Stimulated activated CD8-positive, alpha-beta memory T cell treated with anti-CD3 and anti-CD28 coated beads, Interleukin-12 subunit alpha, Interleukin-12 subunit beta, amount 100 ng/mL, for 24 hours (primary cell): ENCODE results near the gene IPO13.

ENCODE experiments used
- DNase-seq: peaks from one replicate; pipeline ENCODE4 v3.0.0-alpha.2; 2020; ENCODE audit errors: extremely low read depth

IPO13 gene, protein sequence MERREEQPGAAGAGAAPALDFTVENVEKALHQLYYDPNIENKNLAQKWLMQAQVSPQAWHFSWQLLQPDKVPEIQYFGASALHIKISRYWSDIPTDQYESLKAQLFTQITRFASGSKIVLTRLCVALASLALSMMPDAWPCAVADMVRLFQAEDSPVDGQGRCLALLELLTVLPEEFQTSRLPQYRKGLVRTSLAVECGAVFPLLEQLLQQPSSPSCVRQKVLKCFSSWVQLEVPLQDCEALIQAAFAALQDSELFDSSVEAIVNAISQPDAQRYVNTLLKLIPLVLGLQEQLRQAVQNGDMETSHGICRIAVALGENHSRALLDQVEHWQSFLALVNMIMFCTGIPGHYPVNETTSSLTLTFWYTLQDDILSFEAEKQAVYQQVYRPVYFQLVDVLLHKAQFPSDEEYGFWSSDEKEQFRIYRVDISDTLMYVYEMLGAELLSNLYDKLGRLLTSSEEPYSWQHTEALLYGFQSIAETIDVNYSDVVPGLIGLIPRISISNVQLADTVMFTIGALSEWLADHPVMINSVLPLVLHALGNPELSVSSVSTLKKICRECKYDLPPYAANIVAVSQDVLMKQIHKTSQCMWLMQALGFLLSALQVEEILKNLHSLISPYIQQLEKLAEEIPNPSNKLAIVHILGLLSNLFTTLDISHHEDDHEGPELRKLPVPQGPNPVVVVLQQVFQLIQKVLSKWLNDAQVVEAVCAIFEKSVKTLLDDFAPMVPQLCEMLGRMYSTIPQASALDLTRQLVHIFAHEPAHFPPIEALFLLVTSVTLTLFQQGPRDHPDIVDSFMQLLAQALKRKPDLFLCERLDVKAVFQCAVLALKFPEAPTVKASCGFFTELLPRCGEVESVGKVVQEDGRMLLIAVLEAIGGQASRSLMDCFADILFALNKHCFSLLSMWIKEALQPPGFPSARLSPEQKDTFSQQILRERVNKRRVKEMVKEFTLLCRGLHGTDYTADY

DNA sequence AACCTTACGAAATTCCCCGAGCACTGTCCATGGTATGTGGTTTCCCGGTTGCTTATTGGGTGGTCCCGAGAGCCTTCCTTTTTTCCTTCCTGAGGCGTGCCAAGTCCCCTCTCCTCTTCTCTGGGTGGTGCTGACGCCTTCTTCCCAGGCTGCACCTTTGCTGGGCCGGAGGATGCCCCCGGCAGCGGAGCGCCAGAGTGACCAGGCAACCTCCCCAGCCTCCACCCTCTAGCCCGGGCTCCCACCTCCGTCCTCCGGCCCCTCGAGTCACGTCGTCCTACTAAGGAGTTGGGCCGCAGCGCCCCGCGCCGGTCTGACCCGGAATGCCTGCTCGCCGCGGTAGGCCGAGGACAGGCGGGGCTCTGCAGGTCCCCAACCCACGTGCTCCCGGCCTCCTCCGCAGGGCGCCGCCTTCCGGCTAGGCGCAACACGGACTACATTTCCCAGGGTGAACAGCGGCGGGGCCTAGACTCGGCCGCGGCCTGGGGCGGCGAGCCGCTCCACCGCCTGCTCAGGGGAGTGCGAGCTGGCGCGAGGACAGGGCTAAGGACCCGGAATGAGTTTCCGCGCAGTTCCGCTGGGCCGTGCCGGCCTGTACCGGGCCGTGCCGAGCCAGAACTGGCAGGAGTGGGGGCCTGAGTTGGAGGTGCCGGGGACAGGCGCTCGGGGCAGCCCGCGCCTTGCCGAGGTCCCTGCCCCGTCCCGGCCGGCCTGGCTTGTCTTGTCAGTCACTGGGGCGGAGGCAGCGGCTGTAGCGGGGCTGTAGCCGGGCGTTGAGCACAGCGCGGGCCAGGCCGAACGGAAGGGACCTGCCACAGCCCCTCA is at the start of gene IPO13:
Gene IPO13, plus strand, starts transcription at position 715 of the 825 bp plus-strand sequence. CDS start 651 bp downstream, outside the sequence.
- peak; percentile 84 for DNase-seq

DNA sequence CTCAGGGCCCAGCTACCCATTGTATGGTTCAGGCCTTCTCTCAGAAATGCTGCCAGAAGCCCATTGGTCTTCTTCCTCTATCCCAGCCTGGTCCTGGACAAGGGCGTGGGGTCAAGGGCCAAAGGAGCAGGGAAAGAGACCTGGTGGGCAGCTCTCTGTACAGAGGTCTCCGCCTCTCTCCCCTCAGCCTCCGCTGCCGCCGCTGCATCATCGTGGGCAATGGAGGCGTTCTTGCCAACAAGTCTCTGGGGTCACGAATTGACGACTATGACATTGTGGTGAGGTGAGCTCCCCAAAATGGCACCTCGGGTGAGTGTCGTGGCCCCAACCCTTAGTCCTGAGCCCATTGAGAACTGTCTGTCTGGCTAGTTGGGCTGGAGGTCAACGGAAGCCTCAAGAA is 47.8 kb upstream of the IPO13 start:
- no peak for DNase-seq

DNA sequence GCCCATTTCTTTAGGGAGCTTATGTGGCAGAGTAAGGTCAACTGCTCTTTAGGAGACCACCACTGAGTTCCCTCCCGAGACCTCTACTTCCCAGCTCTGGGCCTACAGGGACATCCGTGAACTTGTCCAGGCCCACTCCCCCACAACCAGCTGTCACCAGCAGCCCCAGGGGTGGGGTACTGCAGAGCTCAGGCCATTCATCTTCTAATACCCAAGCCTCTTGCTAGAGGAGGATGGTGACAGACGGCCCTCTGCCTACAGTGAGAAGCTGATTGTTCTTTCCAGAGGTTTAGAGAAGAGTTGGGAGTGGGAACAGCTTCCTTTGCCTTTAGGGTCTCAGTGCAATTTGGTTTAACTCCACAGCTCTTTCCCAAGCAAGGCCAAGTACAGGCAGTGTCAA is 46.4 kb upstream of the IPO13 start:
- no peak for DNase-seq

DNA sequence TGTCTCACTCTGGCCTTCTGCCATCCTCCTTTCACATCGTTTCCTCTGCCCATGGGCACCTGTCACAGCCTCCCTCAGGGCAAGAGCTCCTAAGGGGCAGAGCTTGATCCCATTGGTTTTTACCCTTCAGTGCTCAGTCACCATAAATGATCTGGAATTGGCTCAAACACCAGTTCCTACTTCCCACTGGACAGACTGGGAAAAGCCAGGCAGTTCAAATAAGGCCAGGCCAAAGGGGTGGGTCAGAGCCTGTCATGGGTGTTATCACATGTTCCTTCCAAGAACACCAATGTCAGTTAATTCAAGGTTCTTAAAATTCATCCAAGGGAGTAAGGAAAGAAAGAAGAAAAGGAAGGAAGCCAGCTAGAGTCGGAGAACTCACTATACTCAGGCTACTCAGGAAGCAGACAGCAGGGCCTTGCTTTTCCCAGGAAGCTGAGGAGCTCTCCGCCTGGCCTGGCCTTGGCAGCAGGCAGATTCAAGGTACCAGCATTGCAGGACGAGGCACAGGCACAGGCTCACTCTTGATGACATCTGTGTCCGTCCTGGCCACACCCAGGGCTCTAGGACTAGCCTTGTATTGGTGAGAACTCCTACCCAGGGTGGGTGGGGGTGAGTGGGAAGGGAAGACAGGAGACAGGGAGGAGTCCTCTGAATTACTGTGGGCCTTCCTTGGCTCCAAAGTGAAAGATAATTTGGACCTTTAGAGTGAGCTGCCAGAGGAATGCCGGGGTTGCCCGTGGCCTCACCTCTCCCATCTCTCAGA is 45.4 kb upstream of the IPO13 start:
- no peak for DNase-seq

DNA sequence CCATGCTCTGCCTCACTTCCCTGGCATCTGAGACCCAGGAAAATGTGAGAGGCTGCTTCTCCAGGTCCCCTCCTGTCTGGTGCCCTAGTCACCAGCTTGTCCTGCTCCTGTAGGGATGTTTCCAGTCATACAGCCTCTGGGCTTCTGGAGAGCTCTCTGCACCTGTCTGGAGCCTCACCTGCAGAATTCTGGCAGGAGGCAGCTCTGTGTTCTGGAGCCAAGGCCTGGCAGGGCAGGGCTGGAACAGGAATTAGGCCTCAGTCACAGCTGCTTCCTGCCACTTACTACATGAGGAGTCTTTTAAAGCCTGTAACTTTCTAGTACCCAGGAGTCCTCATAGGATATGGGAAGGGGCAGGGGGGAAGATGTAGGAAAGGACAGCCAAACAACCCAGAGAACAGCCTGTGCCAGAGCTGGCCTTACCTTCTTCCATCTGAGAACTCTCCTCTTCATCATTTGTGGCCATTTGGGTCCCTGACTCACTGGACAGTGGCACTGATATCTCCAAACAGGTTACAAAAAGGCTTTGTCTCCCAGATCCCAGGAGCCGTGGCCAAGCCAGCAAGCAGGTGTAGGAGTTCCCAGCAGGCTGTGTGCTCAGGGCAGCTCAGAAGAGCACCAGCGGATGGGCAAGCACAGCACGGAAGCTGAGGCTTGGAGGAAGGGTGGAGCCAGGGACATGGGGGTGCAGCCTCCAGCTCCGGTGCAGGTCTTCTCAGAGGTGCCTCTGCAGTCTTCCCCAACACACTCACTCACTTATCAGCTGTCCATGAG is 44.5 kb upstream of the IPO13 start:
- DNase-seq, result no peak

DNA sequence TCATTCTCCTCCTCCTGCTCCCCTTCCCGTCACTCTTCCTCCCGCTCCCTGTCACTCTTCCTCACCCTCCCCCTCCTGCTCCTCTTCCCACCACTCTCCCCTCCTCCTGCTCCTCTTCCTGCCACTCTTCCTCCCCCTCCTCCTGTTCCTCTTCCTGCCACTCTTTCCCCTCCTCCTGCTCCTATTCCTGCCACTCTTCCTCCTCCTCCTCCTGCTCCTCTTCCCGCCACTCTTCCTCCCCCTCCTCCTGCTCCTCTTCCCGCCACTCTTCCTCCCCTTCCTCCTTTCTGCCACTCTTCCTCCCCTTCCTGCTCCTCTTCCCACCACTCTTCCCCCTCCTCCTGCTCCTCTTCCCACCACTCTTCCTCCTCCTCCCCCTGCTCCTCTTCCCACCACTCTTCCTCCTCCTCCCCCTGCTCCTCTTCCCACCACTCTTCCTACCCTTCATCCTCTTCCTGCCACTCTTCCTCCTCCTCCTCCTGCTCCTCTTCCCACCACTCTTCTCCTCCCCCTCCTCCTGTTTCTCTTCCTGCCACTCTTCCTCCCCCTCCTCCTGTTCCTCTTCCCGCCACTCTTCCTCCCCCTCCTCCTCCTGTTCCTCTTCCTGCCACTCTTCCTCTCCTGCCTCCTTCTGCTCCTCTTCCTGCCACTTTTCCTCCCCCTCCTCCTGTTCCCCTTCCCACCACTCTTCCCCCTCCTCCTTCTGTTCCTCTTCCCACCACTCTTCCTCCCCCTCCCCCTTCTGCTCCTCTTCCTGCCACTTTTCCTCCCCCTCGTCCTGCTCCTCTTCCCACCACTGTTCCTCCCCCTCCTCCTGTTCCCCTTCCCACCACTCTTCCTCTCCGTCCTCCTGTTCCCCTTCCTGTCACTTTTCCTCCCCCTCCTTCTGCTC is 41.8 kb upstream of the IPO13 start:
- no peak for DNase-seq

DNA sequence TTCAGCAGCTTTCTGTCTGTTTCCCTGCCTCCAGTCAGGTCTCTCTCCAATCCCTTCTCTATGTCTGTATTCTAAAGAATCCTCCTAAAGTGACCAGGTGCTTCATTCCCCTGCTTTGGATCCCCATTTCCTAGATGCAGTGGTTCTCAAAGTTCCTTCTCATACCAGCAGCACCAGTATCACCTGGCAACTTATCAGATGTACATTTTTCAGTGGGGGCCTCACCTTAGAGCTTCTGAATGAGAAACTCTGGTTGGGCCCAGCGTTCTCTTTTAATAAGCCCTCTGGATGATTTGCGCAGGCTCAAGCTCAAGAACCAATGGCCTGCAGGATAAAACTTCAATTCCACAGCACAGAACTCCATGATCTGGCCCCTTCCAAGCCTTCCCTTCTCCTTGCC is 38.5 kb upstream of the IPO13 start:
- DNase-seq, result no peak

DNA sequence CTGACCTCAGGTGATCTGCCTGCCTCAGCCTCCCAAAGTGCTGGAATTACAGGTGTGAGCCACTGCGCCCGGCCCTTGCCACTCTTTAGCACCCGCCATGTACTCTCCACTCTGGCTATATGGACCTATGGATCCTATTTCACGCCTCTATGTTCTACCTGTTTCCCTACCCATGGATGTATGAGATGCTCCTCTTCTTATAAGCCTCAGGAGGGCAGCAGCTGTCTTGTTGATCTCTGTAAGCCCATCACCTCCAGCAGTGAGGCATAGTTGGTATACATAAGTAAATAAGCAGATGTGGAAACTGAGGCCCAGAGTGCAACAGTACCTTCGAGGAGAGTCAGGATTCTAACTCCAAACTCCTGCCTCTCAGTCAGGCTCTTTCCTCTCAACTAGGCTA is 37.9 kb upstream of the IPO13 start:
- no peak for DNase-seq

DNA sequence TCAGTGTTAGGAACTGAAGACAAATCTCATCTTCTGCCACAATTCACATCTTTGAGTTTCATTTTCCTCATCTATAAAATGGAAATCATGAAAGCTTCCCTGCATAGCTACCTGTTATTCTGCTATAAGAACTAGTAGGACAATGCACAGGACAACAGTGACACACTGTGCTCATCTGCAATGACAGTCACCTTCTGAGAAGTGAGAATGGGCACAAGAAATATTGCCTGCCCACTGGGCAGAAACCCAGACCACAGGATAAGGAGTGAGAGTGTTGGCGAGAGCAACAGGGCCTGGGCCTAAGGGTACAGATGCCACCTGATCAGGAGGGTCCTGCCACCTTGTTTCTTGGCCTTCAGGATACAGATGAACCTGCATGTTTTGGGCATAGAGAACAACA is 36.4 kb upstream of the IPO13 start:
- DNase-seq, result no peak

DNA sequence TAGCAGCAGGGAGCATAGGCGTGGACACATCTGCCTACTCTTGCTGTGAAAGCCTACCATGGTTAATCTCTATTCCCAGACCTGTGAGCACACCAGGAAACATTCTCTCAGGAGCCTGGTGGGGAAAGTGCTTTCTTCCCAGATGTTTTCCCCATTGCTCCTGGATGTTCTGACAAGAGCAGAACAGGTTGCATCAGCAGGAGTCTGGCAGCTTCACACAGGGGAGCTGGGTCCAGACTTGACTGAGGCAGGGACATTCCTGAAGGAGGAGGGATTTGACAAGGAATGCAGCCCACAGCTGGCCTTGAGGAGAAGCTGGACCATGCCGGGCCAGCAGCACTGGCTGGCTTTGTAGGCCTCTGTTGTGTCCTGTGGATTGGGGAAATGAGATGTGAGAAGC is 34.1 kb upstream of the IPO13 start:
- no peak for DNase-seq

DNA sequence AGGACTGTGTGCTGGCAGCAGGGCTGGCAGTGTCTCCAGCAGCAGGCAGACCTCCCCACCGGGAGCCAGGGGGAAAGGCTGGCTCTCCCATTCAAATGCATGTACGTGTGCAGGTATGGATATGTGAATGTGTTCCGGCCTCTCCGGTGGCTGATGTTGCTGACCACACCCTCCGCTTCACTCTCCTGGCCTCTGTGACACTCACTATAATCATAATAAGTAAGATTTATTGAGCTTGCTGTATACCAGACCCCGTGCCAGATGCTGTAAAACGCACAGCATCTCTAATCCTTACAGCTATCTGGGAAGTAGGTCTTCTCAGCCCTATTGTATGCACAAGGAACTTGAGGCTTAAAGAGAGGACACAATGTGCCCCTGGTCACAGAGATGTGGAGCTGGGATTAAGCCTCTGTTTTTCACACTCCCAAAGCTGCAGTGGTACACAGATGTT is 33.7 kb upstream of the IPO13 start:
- no peak for DNase-seq

DNA sequence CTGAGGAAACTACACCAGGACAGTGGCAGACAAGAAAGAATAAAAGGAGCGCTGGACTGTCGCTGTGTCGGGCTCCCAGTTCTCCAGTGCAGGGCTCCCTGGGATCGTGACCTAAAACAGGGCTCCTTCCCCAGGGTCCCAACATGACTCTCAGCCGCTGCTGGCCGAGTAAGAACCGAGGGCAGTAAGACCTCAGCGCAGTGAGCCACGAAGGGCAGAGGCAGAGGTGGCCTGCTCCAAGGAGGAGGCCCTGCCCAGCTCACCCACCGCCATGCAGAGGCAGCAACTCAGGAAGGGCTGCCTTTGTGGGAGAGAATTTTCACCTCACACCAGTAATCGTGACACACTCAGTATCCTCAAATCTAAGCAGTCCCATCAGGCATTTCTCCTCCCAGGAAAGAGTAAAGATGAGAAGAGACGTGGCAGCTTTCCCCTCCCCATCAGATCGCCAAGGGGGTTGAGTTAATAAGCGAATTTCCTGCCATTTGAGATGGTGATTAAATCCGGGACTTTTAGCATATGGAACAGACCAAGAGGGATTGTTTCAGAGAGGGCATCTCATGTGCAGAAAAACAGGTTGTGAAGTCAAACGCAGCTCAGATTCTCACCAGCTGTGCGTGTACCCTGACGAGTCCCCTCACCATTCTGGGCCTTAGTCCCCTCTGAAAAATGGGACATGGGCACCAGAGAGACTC is 32.9 kb upstream of the IPO13 start:
- no peak for DNase-seq

DNA sequence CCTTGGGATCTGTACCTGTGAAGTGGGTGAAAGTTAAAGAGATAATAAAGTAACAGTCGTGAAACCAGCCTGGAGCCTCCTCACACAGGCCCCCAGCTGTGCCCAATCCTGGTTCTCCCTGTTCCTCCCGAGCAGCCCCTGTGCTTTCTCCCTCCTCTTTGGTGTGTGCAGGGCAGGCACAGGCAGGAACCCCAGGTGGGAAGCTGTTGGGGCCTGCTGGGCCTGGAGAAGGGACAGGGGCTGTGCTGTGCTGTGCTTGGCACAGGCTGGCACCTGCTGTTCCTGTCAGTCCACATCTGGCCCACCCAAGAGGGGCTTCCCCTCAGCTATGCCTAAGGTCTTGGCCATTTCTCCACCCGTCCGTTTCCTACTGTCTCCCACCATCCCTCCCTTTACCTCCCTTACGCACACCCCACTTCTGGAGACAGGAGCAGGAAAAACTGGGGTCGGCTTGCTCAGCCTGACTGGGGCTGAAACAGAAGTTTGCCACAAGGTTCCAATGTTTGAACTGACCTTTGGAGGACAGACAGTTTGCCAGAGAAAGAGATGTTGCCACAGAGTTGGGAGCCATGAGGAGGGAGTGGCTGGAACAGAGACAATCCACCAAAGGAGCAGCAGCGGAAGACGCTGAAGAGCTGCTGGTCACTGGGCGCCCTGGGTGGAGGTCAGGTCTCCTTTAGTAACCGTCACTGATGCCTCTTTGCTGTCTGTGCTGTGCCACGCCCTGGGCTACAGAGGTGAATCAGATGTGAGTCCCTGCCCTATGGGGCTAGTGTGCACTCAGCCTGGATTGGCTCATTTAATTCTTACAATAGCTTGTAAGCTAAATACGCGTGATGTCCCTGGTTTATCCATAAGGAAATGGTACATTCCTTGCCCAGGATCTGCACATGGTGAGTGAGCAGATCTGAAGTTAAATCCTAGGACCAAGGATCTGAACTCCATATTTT is 31.9 kb upstream of the IPO13 start:
- no peak for DNase-seq

DNA sequence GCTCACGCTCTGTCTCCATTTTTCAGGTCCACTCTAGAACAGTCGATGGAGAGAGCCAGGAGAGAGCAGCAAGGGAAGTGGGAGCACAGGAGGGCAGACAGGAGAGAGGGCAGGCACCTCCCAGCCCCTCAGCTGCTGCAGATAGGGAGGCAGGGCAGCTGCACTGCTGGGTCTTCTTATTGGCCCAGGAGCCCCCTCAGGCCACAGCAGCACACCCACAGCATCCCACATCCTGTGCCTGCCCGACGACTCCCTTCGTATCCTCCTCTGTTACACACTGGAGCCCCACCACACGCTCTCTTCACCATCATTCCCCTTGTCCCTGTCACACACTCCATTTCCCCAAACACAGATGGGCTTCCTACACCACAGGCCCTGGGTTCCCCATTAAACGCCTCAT is 26.8 kb upstream of the IPO13 start:
- no peak for DNase-seq

DNA sequence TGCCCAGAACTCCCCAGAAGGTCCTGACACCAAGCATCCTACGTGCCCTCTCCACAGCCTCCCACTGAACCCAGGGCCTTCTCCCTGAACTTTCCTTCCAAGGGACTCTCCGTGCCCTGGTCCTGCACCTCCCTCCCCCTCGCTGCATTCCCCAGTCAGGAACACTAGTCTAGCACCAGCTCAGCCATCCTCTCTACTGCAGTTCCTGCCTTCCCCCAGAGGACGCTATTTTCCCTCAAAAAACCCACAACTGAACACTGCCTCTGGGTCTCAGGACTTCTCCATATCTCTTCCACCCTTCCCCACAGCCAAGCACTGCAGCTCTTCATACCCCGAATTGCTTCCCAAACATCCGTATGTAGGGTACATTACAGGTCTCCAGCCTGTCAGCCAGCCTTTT is 25.7 kb upstream of the IPO13 start:
- DNase-seq, result no peak

DNA sequence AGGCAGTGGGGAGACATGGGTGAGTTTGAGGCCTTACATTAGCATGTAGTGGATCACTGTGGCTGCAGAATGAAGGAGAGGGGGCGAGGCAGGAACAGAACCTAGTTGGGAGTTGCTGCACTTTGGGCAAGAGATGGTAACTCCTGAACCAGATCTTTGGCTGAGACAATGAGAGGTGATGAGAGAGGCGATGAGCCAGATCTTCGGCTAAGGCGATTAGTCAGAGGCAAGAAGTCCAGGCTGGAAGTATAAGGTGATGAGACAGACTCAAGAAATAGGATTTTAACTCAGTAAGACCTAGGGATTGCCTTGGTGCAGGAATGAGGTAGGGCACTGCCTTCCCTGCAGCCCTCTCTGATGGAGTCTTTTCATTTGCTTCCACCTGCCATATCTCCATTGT is 22.2 kb upstream of the IPO13 start:
- no peak for DNase-seq

DNA sequence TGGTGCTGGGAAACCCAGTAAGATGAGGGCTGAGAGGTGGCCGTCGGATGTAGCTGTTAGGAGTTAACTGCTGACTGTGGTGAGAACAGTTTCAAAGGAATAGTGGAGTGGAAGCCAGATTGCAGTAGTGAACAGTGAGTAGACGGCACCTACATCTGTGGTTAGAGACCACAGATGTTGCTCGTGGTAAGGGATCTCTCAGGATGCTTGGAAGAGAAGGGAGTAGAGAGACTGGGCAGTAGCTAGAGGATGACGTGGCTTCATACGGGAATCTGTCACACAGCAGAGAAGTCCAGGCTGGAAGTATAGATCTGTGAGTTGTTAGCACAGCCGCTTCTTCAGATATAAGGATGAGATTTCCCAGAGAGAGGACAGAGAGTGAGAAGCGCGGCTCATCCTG is 20.9 kb upstream of the IPO13 start:
- DNase-seq, result no peak
